Measurements from ENCODE around the gene MRNIP.
A peak's percentile ranks its signal among the peaks of the same experiment; 100 is the strongest.

The MRNIP gene

DNA sequence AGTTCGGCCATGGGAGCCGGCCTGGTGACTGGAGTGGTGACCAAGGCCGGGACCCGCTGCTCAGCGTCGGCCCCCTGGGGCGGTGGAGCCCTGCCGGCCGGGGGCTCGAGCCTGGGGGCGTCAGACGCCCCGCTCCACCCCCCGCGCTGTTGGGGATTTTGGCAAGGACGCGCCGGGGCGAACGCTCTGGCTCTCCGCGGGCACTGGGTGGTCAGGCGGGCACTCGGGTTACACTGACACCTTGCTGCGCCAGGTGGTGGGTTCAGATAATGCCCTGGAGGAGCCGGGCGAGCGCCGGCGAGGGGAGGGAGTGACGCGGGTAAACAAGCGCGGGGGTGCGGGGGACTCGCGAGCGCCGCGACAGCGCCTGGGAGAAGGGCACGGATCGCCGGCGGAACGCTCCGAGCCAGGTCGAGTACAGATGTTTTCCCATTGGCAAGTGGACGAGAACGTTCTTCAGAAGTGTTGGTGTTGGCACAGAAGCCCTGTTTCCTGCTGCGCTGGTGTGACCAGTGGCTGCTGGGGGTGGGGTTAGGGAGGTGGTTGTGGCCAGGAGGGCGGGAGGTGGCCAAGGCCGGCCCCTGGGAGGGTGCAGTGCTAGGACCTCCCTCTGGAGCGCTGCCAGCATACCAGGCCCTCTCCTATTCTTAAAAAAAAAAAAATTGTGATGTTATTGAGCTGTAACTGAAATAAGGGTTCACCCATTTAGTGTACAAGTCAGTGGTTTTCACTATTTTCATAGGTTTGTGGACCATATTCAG is 37.1 kb downstream of the MRNIP start:
- Histone ChIP-seq H4K20me1 (ENCODE audit: control insufficient read depth, insufficient read depth, low read depth, low read length) (peaks cover 12% of the 10 kb centered on the region; the same call in 1 of the 2 replicates), H3F3A (ENCODE audit: control insufficient read depth, insufficient read depth) (peaks cover 8% of the 10 kb centered on the region; the same call in 1 of the 2 replicates), H3K9me2 (replicated peaks; ENCODE audit: control insufficient read depth, low read length) (no peaks in the 10 kb centered on the region), H3K36me3 (ENCODE audit: control insufficient read depth, low read length) (peaks cover 42% of the 10 kb centered on the region), H3K4me2 (ENCODE audit: low read length) (peak overlapping the region; percentile 98), H3K4me1 (ENCODE audit: control insufficient read depth, low read length) (peaks cover 37% of the 10 kb centered on the region), H3K4me3 (ENCODE audit: low read length) (peak overlapping the region; percentile 75), H3K27me3 (ENCODE audit: control insufficient read depth, low read length) (no peaks in the 10 kb centered on the region), H3K27ac (ENCODE audit: low read depth, low read length) (peak overlapping the region; percentile 64), H3K79me2 (ENCODE audit: control insufficient read depth, low read length) (peaks cover 27% of the 10 kb centered on the region), H3K9me3 (ENCODE audit: control insufficient read depth, insufficient read depth, low read length) (no peaks in the 10 kb centered on the region)
- no peak for TF ChIP-seq EZH2phosphoT487 (IDR thresholded peaks at IDR 0.05; ENCODE audit: borderline replicate concordance, low read length)
- TF ChIP-seq, protein P1, sequence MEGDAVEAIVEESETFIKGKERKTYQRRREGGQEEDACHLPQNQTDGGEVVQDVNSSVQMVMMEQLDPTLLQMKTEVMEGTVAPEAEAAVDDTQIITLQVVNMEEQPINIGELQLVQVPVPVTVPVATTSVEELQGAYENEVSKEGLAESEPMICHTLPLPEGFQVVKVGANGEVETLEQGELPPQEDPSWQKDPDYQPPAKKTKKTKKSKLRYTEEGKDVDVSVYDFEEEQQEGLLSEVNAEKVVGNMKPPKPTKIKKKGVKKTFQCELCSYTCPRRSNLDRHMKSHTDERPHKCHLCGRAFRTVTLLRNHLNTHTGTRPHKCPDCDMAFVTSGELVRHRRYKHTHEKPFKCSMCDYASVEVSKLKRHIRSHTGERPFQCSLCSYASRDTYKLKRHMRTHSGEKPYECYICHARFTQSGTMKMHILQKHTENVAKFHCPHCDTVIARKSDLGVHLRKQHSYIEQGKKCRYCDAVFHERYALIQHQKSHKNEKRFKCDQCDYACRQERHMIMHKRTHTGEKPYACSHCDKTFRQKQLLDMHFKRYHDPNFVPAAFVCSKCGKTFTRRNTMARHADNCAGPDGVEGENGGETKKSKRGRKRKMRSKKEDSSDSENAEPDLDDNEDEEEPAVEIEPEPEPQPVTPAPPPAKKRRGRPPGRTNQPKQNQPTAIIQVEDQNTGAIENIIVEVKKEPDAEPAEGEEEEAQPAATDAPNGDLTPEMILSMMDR (IDR thresholded peaks at IDR 0.05; ENCODE audit: low read depth, low read length, poor library complexity, severe bottlenecking), result no peak

- Histone ChIP-seq H3K27me3 (ENCODE audit: control insufficient read depth, low read length) (no peaks in the 10 kb centered on the region), H4K20me1 (ENCODE audit: control insufficient read depth, insufficient read depth, low read depth, low read length) (peaks cover 12% of the 10 kb centered on the region; the same call in 1 of the 2 replicates), H3K4me3 (ENCODE audit: low read length) (peak within 1 kb of the TSS; percentile 75), H3K9me3 (ENCODE audit: control insufficient read depth, insufficient read depth, low read length) (no peaks in the 10 kb centered on the region), H3K9me2 (replicated peaks; ENCODE audit: control insufficient read depth, low read length) (no peaks in the 10 kb centered on the region), H3K79me2 (ENCODE audit: control insufficient read depth, low read length) (peaks cover 27% of the 10 kb centered on the region), H3K4me2 (ENCODE audit: low read length) (peak within 1 kb of the TSS; percentile 98), H3K36me3 (ENCODE audit: control insufficient read depth, low read length) (peaks cover 35% of the 10 kb centered on the region), H3K4me1 (ENCODE audit: control insufficient read depth, low read length) (peaks cover 37% of the 10 kb centered on the region), H3F3A (ENCODE audit: control insufficient read depth, insufficient read depth) (peaks cover 8% of the 10 kb centered on the region; the same call in 1 of the 2 replicates), H3K27ac (ENCODE audit: low read depth, low read length) (peak within 1 kb of the TSS; percentile 64)
- TF ChIP-seq EZH2phosphoT487 (IDR thresholded peaks at IDR 0.05; ENCODE audit: borderline replicate concordance, low read length), result no peak
- TF ChIP-seq, protein P1 (IDR thresholded peaks at IDR 0.05; ENCODE audit: low read depth, low read length, poor library complexity, severe bottlenecking), result no peak
These were observed 37.9 kb downstream of the MRNIP start, which contains the start of gene SQSTM1 for GRCh38 chr5:179820483-179821297. SQSTM1 (plus strand) TSS chr5:179820905; CDS start chr5:179820937, 32 bp downstream.

DNA sequence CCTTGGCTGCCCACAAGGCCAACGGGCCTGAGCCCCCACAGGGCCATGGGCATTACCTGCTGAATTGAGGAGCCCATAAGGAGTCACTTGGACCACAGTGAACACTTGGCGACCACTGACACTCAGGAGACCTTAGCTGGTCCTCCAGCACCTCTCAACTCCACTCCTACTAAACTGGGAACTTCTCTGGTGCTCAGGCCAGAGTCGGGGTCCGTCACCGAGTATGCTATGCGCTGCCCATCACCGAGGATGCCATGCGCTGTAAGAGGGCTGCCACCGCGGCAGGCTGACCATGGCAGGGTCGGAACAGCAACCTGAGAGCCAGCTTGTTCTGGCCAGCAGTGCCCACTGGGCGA is 38.5 kb downstream of the MRNIP start:
- no peak for TF ChIP-seq EZH2phosphoT487 (IDR thresholded peaks at IDR 0.05; ENCODE audit: borderline replicate concordance, low read length)
- TF ChIP-seq, protein P1 (IDR thresholded peaks at IDR 0.05; ENCODE audit: low read depth, low read length, poor library complexity, severe bottlenecking), result no peak
- Histone ChIP-seq H3K4me3 (ENCODE audit: low read length) (peak overlapping the region; percentile 75), H3K4me1 (ENCODE audit: control insufficient read depth, low read length) (peaks cover 37% of the 10 kb centered on the region)

More for the DNA sequence above, 38.5 kb downstream of the MRNIP start:
- peaks cover 8% of the 10 kb centered on the region; the same call in 1 of the 2 replicates for H3F3A ChIP-seq (ENCODE audit: control insufficient read depth, insufficient read depth)
- H3K4me2 ChIP-seq (ENCODE audit: low read length), result peak overlapping the region; percentile 98
- H3K36me3 ChIP-seq (ENCODE audit: control insufficient read depth, low read length), result peaks cover 29% of the 10 kb centered on the region
- peaks cover 27% of the 10 kb centered on the region for H3K79me2 ChIP-seq (ENCODE audit: control insufficient read depth, low read length)
- no peaks in the 10 kb centered on the region for H3K27me3 ChIP-seq (ENCODE audit: control insufficient read depth, low read length)
- H3K27ac ChIP-seq (ENCODE audit: low read depth, low read length), result peak overlapping the region; percentile 64
- peaks cover 12% of the 10 kb centered on the region; the same call in 1 of the 2 replicates for H4K20me1 ChIP-seq (ENCODE audit: control insufficient read depth, insufficient read depth, low read depth, low read length)
- H3K9me3 ChIP-seq (ENCODE audit: control insufficient read depth, insufficient read depth, low read length), result no peaks in the 10 kb centered on the region
- no peaks in the 10 kb centered on the region for H3K9me2 ChIP-seq (replicated peaks; ENCODE audit: control insufficient read depth, low read length)
